Endothelial cell (in vitro differentiated cells): ENCODE measurements around the gene MYOCOS. TPM values are rescaled to one million over a fixed set of nuclear protein-coding genes. Genes with fewer than 3 reads are reported as not detected.

Source experiments
- DNase-seq: peaks from one replicate; pipeline ENCODE4 v3.0.0; 2021; ENCODE audit warnings: low spot score
- H3K27ac Mint-ChIP-seq: one replicate; pipeline ENCODE4 v1.8.0; 2021; ENCODE audit warnings: mixed read lengths, inconsistent platforms; ENCODE audit not compliant: unreplicated experiment
- H3K27me3 Mint-ChIP-seq: one replicate; pipeline ENCODE4 v1.8.0; 2021; ENCODE audit warnings: mild to moderate bottlenecking, moderate library complexity, mixed read lengths, inconsistent platforms; ENCODE audit not compliant: unreplicated experiment
- H3K36me3 Mint-ChIP-seq: one replicate; pipeline ENCODE4 v1.8.0; 2021; ENCODE audit warnings: mild to moderate bottlenecking, low read depth, mixed read lengths, inconsistent platforms; ENCODE audit not compliant: unreplicated experiment
- H3K4me1 Mint-ChIP-seq: one replicate; pipeline ENCODE4 v1.8.0; 2021; ENCODE audit warnings: mild to moderate bottlenecking, mixed read lengths, inconsistent platforms; ENCODE audit not compliant: unreplicated experiment
- H3K4me3 Mint-ChIP-seq: one replicate; pipeline ENCODE4 v1.8.0; 2021; ENCODE audit warnings: mild to moderate bottlenecking, mixed read lengths, inconsistent platforms; ENCODE audit not compliant: unreplicated experiment
- H3K9me3 Mint-ChIP-seq: one replicate; pipeline ENCODE4 v1.8.0; 2021; ENCODE audit warnings: mixed read lengths, inconsistent platforms; ENCODE audit not compliant: unreplicated experiment
- total RNA-seq: library from RNA; stranded (reverse); fragmentation: NEBNext Ultra II Directional; extraction: Animal tissue kit (Norgen Biotek cat#: 25700); gene quantifications from one replicate; pipeline ENCODE4 v1.2.1, GENCODE V29; 2021; ENCODE audit not compliant: unreplicated experiment
- TF ChIP-seq, protein P1 (sequence below): fragments of 200-600 bp; sonication (generic); IDR thresholded peaks from one replicate; pipeline ENCODE4 v1.5.0; 2021; ENCODE audit warnings: antibody characterized with exemption; ENCODE audit not compliant: unreplicated experiment

Gene MYOCOS
- total RNA-seq, 1 donor from 2014 or later, result not detected

DNA sequence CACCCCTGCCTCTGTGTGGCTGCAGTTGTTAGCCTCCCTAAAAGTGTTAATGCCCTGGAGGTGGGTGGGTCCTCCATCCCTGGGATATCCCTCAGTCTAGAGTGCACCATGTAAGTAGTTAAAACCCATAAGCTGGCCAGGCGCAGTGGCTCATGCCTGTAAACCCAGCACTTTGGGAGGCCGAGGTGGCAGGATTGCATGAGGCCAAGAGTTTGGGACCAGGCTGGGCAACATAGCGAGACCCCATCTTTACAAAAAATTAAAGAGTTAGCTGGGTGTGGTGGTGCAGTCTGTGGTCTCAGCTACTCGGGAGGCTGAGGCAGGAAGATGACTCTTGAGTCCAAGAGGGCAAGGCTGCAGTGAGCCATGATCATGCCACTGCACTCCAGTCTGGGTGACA lies 20.2 kb downstream of the MYOCOS start:
- H3K27me3 Mint-ChIP-seq, result no peaks in the 10 kb centered on the region
- H3K4me3 Mint-ChIP-seq, result no peak overlapping the region
- no peak overlapping the region for H3K27ac Mint-ChIP-seq
- TF ChIP-seq, protein P1, sequence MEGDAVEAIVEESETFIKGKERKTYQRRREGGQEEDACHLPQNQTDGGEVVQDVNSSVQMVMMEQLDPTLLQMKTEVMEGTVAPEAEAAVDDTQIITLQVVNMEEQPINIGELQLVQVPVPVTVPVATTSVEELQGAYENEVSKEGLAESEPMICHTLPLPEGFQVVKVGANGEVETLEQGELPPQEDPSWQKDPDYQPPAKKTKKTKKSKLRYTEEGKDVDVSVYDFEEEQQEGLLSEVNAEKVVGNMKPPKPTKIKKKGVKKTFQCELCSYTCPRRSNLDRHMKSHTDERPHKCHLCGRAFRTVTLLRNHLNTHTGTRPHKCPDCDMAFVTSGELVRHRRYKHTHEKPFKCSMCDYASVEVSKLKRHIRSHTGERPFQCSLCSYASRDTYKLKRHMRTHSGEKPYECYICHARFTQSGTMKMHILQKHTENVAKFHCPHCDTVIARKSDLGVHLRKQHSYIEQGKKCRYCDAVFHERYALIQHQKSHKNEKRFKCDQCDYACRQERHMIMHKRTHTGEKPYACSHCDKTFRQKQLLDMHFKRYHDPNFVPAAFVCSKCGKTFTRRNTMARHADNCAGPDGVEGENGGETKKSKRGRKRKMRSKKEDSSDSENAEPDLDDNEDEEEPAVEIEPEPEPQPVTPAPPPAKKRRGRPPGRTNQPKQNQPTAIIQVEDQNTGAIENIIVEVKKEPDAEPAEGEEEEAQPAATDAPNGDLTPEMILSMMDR, result no peak
- no peak for DNase-seq
- no peaks in the 10 kb centered on the region for H3K9me3 Mint-ChIP-seq
- H3K36me3 Mint-ChIP-seq, result no peaks in the 10 kb centered on the region
- H3K4me1 Mint-ChIP-seq, result peaks cover 5% of the 10 kb centered on the region

DNA sequence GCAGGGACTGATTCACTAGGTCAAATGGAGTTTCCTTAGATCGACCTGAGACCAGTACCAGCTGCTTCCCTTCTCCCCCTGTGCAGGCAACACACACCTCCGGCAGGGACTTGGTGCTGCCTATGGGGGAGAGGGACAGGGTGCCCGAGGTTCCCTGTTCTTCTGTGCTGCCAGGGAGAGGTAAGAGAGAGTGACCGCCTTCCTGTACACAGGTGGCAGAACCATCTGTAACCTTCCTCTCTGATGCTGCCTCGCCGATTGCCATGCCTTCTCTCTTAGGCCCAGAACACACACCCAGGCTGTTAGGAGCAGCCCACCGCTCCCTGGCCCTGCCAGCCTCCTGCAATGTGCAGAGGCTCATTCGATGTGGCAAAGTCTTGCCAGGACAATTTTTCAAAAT lies 21.1 kb downstream of the MYOCOS start:
- no peak for DNase-seq
- H3K4me1 Mint-ChIP-seq, result peaks cover 5% of the 10 kb centered on the region
- H3K27me3 Mint-ChIP-seq, result no peaks in the 10 kb centered on the region
- no peaks in the 10 kb centered on the region for H3K9me3 Mint-ChIP-seq
- H3K4me3 Mint-ChIP-seq, result no peak overlapping the region
- TF ChIP-seq, protein P1, result no peak
- no peak overlapping the region for H3K27ac Mint-ChIP-seq
- H3K36me3 Mint-ChIP-seq, result no peaks in the 10 kb centered on the region

DNA sequence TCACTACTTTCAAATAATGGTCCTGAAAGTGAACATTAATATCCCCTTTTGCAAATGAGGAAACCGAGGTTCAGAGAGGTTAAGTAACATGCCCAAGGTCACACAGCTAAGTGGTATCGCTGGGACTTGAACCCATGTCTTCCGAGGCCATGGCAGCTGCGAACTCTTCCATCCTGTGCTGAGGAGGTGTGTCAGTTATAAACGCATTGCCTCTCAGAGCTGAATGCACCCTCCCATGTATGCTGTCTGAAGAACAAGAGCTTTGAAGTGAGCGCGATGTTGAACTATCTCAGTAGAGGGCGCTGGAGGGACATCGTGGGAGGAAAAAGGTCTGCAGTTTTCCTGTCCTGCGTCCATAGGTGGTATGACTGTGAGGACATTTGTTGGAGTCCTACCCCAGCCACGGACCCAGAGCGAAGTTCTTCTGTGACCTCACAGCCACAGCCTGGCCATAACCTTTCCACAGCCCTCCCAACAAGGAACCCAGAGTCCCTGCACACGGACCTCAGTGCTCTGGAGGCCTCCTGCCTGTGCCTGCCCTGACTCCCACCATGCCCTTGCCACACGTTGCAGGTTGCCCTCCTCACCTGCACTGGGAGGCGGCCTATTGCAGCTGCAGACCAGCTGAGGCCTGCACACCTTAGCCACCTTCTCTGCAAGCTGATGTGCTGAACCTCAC lies 22.9 kb downstream of the MYOCOS start:
- Mint-ChIP-seq H3K27ac (no peak overlapping the region), H3K27me3 (no peaks in the 10 kb centered on the region), H3K36me3 (no peaks in the 10 kb centered on the region), H3K4me3 (no peak overlapping the region), H3K4me1 (peaks cover 5% of the 10 kb centered on the region), H3K9me3 (no peaks in the 10 kb centered on the region)
- peak; percentile 85 for DNase-seq
- TF ChIP-seq, protein P1, result peak; percentile 72

DNA sequence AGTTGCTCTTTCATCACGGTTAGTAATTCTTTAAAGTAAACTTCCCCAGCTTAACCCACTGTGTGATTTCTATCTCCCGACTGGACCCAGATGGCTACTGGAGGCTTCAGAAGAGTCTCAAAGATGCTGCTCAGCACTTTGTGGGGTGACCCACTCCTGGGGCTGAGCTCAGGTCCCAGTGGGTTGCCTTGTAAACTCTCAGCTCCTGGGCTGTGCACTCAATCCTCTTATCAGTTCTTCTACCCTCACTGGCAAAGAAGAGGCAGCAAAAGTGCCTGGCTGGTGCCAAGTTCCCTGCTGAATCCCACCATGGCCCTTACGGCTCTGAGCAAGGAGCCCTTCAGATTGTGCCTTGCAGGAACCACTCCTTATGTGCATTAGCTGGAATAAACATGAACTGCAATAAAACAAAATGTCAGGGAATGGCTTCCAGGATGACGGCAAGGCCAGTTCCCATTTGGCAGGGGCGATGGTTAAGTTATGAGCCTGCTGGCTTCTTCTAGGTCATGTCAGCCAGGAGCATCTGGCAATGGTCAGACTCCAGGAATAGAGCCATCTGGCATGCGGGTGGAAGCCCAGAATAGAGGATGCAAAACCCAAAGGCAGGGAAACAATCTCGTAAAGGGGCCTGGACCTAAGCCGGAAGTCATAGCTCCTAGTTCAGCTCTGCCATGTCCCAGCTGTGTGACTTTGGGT lies 23.7 kb downstream of the MYOCOS start:
- Mint-ChIP-seq H3K9me3 (no peaks in the 10 kb centered on the region), H3K27ac (no peak overlapping the region), H3K4me1 (peaks cover 5% of the 10 kb centered on the region), H3K36me3 (no peaks in the 10 kb centered on the region), H3K4me3 (no peak overlapping the region), H3K27me3 (no peaks in the 10 kb centered on the region)
- no peak for DNase-seq
- TF ChIP-seq, protein P1, result no peak

DNA sequence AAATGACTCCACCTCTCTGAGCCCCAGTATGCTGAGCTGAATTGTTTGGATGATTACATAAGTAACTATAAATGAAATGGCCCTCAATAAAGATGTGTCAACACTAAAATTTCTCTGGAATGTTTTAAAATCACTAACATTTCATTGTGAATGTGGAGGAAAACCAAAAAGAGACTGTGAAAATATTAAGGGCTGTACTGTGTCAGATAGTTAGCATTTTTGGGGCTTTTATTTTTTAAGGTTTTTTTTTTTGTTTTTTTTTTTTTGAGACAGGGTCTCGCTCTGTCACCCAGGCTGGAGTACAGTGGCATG lies 24.2 kb downstream of the MYOCOS start:
- no peak overlapping the region for H3K4me3 Mint-ChIP-seq
- H3K27me3 Mint-ChIP-seq, result no peaks in the 10 kb centered on the region
- no peak for DNase-seq
- H3K4me1 Mint-ChIP-seq, result peaks cover 5% of the 10 kb centered on the region
- no peaks in the 10 kb centered on the region for H3K9me3 Mint-ChIP-seq
- TF ChIP-seq, protein P1, result no peak
- H3K27ac Mint-ChIP-seq, result peak overlapping the region; percentile 26
- no peaks in the 10 kb centered on the region for H3K36me3 Mint-ChIP-seq
